Coronary artery (tissue), 2 donors: ENCODE measurements around the gene TENM3.

Source experiments
- DNase-seq: peaks from one replicate; pipeline ENCODE4 v3.0.0-alpha.2; 2017; ENCODE audit warnings: low spot score
- H3K27ac ChIP-seq, 2 donors: fragments of 200-600 bp; sonication (generic); one replicate each; pipeline ENCODE4 v1.5.1; 2016 to 2019
- H3K4me3 ChIP-seq: fragments of 200-600 bp; sonication (generic); 2 replicates; pipeline ENCODE4 v1.5.1; 2016; ENCODE audit warnings: mild to moderate bottlenecking, moderate library complexity
- CTCF ChIP-seq: fragments of 200-600 bp; sonication (generic); IDR thresholded peaks from one replicate; pipeline ENCODE4 v1.5.1; 2019; ENCODE audit warnings: antibody characterized with exemption

TENM3 gene

GRCh38 chr4:182294451-182294850 is 51.2 kb downstream of the TENM3 start:
- no peak overlapping the region for H3K27ac ChIP-seq
- DNase-seq, result no peak
- no peak overlapping the region for H3K4me3 ChIP-seq
- TF ChIP-seq CTCF, result no peak

GRCh38 chr4:182297659-182298058 is 54.5 kb downstream of the TENM3 start:
- no peak for TF ChIP-seq CTCF
- H3K27ac ChIP-seq, result no peak overlapping the region
- DNase-seq, result no peak
- H3K4me3 ChIP-seq, result no peak overlapping the region

- no peak for TF ChIP-seq CTCF
- Histone ChIP-seq H3K4me3 (no peak overlapping the region), H3K27ac (no peak overlapping the region)
- DNase-seq, result no peak
These were observed 58.5 kb downstream of the TENM3 start for GRCh38 chr4:182301736-182302135.

- H3K4me3 ChIP-seq, result no peak overlapping the region
- H3K27ac ChIP-seq, result no peak overlapping the region
- TF ChIP-seq CTCF, result no peak
- no peak for DNase-seq
These were observed 60.6 kb downstream of the TENM3 start for GRCh38 chr4:182303847-182304246.

- Histone ChIP-seq H3K4me3 (no peak overlapping the region), H3K27ac (no peak overlapping the region)
- TF ChIP-seq CTCF, result no peak
- no peak for DNase-seq
These were observed 63.7 kb downstream of the TENM3 start for GRCh38 chr4:182306792-182307507.

GRCh38 chr4:182307746-182308145 is 64.5 kb downstream of the TENM3 start:
- H3K4me3 ChIP-seq, result no peak overlapping the region
- TF ChIP-seq CTCF, result no peak
- H3K27ac ChIP-seq, result no peak overlapping the region
- no peak for DNase-seq

GRCh38 chr4:182309877-182310276 is 66.7 kb downstream of the TENM3 start:
- DNase-seq, result no peak
- no peak for TF ChIP-seq CTCF
- Histone ChIP-seq H3K27ac (no peak overlapping the region), H3K4me3 (no peak overlapping the region)
